GM21528 (cell line): ENCODE results near the gene TRAF5.
"Not testable (repeated sequence)": the region's sequence is repeated elsewhere in the genome, so short reads cannot be mapped to it uniquely, and the experiment has no call there.

ENCODE experiments used
- ATAC-seq: cut with Tn5 transposase; IDR thresholded peaks from one replicate; pipeline ENCODE4 v1.9.1; 2021; ENCODE audit warnings: mild to moderate bottlenecking, moderate library complexity; ENCODE audit not compliant: unreplicated experiment, low FRiP score

TRAF5 gene

GRCh38 chr1:211343607-211344006 is 17.0 kb downstream of the TRAF5 start:
- no peak for ATAC-seq

GRCh38 chr1:211344152-211344618 is 17.6 kb downstream of the TRAF5 start:
- no peak for ATAC-seq

GRCh38 chr1:211345719-211346118 is 19.1 kb downstream of the TRAF5 start:
- ATAC-seq, result no peak

- no peak for ATAC-seq
Observed at GRCh38 chr1:211347077-211347844, 20.6 kb downstream of the TRAF5 start.

GRCh38 chr1:211348547-211348946 is 21.9 kb downstream of the TRAF5 start:
- ATAC-seq, result no peak

- no peak for ATAC-seq
Observed at GRCh38 chr1:211349741-211350140, 23.1 kb downstream of the TRAF5 start.

- not testable (repeated sequence) for ATAC-seq
Observed at GRCh38 chr1:211352055-211352454, 25.4 kb downstream of the TRAF5 start.

GRCh38 chr1:211352465-211352864 is 25.8 kb downstream of the TRAF5 start:
- no peak for ATAC-seq

GRCh38 chr1:211352985-211353515 is 26.4 kb downstream of the TRAF5 start:
- ATAC-seq, result peak; percentile 83

GRCh38 chr1:211353562-211354212 is 27.1 kb downstream of the TRAF5 start:
- ATAC-seq, result peak; percentile 16

GRCh38 chr1:211355873-211356272 is 29.2 kb downstream of the TRAF5 start:
- no peak for ATAC-seq

GRCh38 chr1:211356723-211357407 is 30.2 kb downstream of the TRAF5 start:
- no peak for ATAC-seq

- ATAC-seq, result no peak
Observed at GRCh38 chr1:211358685-211359084, 32.1 kb downstream of the TRAF5 start.

GRCh38 chr1:211359876-211360275 is 33.2 kb downstream of the TRAF5 start:
- no peak for ATAC-seq

- no peak for ATAC-seq
Observed at GRCh38 chr1:211361202-211361601, 34.6 kb downstream of the TRAF5 start.

- ATAC-seq, result no peak
Observed at GRCh38 chr1:211369640-211370039, 43.0 kb downstream of the TRAF5 start.

- ATAC-seq, result no peak
Observed at GRCh38 chr1:211370669-211371068, 44.0 kb downstream of the TRAF5 start.

- no peak for ATAC-seq
Observed at GRCh38 chr1:211371406-211372105, 44.9 kb downstream of the TRAF5 start.

- ATAC-seq, result no peak
Observed at GRCh38 chr1:211372463-211372862, 45.8 kb downstream of the TRAF5 start.

GRCh38 chr1:211375146-211375818 is 48.6 kb downstream of the TRAF5 start:
- ATAC-seq, result no peak
